Superior temporal gyrus (tissue), 1 donor: ENCODE data around the gene PDE4C.

ENCODE experiments used
- DNase-seq: peaks from one replicate; pipeline ENCODE4 v3.0.0-alpha.2; 2016; ENCODE audit errors: extremely low spot score

Gene PDE4C

DNA sequence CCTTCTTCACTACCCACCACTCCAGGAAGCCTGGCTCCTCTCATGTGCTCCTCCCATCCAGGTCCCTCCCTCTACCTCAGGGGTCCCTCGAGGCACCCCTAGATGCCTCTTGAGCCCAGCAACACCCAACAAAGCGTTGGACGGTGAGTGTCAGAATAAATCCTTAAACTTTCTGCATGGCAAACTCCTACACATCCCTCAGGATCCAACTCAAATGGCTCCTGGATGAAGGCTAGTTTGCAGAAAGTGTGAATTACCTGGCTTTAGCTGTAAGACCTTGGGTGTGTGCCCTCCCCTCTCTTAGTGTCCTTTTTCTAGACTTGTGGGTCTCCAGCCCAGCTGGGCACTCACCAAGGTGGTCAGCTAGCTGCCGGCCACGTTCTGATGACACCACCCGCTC lies 27.9 kb downstream of the PDE4C start:
- DNase-seq, result no peak

DNA sequence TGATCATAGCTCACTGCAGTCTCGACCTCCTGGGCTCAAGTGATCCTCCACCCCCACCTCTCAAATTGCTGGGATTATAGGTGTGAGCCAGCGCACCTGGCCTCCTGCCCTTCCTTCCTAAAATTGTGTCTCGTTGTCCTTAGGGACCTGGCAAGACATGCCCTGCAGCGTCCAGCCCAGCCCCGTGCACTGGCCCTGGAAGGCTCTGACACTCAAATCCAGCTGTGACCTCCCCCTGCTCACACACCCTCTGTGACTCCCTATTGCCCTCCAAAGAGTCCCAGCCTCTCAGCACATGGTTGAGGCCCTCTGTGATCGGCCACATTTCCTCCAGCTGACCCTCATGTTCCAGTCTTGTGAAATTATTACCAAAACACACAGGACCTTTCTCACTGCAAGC lies 28.3 kb downstream of the PDE4C start:
- DNase-seq, result no peak

DNA sequence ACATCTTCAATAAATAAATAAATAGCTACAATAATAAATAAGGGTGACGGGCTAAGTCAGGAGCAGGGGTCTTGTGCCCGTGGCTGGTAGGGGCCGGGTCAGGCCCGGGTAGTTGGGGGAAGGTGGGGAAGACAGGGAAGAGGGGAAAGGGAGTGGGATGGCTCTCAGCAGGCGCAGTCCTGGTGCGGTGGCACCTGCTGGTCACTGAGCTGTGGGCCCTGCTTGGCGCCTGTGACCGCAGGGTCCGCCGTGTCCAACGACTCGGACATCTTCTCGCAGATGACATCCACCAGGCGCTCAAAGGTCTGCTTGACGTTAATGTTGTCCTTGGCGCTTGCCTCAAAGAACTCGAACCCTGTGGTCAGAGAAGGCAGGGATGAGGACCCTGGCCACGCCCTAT lies 28.9 kb downstream of the PDE4C start:
- no peak for DNase-seq

DNA sequence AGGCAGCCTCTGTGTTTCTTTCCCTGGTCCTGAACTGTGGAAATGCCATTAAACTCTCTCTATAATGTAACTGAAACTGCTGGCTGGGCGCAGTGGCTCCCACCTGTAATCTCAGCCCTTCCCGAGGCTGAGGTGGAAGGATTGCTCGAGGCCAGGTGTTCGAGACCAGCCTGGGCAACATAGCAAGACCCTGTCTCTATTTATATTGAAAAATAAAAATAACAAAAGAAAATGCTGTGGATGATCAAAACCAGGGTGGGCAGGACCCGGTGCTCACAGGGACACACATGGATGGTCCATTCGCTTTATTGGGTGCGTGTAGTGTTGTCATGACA lies 29.8 kb downstream of the PDE4C start:
- no peak for DNase-seq

DNA sequence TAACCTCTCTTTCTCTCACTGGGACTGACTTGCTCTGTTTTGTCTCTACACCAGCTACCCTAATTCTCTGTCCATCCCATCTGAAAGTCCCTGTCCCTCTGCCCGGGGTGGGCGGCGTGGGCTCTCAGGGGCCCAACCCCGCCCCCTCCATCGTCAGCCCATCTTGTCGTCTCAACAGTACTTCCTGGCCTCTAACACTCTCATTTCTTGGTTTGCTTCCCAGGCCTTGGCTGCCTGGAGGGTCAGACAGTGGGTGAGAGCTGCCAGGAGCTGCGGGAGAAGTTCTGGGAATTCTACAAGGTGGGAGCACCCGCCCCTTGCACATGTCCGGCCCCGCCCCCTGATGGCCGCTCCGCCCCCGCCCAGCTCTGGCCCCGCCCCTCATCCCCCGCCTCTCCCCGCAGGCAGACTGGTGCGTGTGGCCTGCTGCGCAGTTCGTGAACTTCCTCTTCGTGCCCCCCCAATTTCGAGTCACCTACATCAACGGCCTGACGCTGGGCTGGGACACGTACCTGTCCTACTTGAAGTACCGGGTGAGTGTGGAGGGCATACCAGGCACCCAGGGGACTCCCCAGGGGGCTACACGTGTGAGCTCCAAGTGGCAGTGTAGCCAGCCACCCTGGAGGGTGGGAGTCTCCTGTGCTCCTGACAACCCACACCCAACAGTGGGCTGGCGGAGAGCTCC lies 31.5 kb downstream of the PDE4C start:
- DNase-seq, result no peak

DNA sequence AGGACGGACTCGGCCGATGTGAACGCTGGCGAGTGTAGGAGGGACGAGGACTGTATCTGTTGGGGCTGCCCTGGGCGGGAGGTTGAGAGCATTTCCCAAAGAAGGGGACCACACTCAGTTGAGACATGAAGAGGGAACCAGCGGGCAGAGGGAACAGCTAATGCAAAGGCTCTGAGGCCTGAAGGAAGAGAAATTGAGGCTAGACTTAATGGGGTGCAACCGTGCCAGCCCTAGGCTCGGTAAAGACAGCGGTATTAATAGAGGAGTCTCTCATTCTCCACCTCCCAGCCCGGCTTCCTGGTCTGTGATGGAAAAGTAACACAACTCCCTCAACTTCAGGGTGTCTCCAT lies 32.1 kb downstream of the PDE4C start:
- DNase-seq, result no peak

DNA sequence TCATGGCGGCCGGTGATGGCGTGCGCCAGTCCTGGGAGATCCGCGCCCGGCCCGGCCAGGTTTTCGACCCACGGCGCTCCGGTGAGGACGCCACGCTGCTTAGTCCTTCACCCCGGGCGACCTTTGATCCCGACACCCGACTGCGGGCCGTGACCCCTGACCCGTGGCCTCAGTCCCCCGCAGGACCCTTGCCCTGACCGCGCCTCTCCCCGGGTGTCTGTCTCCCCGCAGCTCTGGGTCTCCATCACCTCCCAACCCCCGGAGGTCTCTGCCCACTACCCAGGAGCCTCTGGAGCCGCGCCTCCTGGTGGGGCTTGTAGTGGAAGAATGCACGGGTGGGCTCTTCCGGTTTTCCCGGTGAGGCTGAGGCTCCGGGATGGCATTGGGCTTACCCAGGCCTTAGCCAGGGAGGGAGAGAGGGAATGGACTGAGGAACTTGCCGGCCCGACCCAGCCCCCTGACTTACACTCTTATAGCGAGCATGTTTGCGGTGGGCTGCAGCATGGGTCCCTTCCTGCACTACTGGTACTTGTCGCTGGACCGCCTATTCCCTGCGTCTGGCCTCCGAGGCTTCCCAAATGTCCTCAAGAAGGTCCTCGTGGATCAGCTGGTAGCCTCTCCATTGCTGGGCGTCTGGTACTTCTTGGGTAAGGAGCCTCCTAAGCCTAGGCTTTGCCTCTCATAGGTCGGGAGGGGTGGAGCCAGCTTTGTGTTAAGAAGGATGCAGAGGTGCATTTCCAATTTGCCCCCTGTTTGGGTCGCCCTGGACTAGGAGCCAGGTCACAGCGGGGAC lies 32.7 kb downstream of the PDE4C start:
- no peak for DNase-seq

DNA sequence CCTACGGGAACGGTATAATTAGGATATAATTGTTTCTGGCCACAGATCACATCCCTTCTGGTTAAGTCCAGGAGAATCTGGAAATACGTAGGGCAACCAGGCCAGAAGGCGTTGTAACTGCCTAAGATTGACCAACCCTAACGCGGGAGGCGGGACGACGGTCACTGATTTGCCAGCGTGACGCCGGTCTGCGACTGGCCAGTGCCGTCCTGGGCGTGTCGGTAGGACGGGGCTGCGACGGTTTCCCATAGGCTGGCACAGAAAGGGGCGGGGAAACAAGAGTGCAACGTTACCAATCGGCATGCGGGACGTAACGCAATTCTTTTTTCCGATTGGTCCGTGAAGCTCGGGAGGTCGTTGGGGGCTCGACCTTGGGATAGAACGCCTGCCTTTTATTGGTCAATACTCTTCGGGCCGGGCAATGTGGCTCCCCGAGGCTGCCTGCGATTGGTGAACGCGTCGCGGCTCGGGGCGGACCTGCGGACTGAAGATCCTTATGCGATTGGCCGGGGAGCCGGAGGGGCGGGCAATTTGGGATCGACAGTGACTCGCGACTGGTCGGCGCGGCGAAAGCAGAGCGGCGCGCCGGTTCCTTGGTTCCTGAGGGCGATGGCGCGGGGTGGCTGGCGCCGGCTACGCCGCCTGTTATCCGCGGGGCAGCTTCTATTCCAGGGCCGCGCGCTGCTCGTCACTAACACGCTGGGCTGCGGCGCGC lies 33.4 kb downstream of the PDE4C start, which contains the start of gene MPV17L2:
Gene MPV17L2 (plus strand): TSS at position 546 of the 715 bp plus-strand sequence. CDS start 64 bp downstream, at position 610.
- DNase-seq, result peak; percentile 100

DNA sequence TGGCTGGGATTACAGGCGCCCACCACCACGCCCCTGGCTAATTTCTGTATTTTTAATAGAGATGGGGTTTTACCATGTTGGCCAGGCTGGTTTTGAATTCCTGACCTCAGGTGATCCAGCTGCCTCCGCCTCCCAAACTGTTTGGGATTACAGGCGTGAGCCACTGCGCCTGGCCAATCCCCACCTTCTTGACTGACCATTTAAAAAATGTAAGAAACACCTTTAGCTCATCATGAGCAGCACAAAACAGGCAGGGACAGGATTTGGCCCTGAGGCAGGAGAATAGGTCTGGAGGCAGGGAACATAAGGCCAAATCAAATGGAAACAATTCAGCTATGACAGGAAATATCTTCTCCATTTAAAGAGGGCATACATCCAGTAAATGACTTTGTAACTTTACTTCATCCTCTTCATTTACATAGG lies 34.6 kb downstream of the PDE4C start:
- DNase-seq, result no peak

DNA sequence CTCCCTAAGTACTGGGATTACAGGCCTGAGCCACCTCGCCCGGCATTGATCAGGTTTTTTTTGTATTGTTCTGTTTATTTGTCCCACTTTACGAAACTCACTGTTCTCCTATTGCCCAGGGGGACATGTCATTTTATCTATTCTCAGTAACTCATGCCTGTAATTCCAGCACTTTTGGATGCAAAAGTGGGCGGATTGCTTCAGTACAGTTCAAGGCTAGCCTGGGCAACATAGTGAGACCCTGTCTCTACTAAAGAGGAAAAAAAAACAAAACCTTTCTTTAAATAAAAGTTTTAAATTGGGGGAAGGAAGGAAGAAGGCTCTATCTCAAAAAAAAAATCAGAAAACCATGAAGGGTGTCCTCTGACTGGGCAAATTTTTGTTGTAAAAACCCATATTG lies 36.0 kb downstream of the PDE4C start:
- no peak for DNase-seq

DNA sequence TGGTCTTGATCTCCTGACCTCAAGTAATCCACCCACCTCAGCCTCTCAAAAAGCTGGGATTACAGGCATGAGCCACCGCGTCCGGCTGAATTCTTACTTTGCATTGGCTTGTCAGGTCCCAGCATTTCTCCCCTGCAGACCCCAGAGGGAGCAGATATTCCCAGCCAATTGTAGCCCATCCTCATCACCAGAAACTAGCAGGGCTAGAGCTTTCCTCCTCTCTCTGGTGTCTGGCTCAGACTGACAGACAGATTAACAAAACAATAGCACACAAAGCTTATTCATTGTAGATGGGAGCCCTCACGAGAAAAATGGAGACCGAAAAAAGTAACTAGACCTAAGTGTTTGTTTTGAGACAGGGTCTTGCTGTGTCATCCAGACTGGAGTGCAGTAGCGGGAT lies 40.7 kb downstream of the PDE4C start:
- DNase-seq, result no peak

DNA sequence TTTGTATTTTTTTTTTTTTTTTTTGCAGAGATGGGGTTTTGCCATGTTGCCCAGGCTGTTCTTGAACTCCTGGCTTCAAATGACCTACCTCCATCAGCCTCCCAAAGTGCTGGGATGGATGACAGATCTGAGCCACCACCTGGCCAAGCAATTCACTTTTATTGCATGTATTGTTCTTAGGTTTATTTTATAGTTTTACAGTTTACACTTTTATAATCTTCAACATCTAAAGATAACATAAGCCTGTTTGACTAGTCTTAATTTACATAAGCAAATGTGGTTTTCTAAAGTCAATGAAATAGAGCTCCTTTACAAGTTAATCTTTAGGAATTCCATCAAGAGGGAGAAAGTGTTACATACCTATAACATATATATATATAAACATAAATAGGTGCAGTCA lies 42.7 kb downstream of the PDE4C start:
- DNase-seq, result no peak

DNA sequence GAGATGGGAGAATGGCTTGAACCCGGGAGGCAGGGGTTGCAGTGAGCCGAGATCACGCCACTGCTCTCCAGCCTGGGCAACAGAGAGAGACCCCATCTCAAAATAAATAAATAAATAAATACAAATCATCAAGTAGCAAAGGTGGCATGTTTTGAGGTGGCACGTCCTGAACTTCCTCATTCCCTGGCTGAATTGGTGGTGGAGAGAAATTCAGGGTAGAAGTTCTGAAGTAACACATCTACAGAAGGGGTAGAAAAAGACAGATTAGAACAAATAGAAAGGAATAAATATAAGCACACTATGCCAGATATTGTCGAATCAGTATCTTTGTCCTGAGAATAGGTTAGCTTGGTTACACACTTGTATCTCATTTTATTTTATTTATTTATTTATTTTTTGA lies 46.3 kb downstream of the PDE4C start:
- DNase-seq, result no peak

DNA sequence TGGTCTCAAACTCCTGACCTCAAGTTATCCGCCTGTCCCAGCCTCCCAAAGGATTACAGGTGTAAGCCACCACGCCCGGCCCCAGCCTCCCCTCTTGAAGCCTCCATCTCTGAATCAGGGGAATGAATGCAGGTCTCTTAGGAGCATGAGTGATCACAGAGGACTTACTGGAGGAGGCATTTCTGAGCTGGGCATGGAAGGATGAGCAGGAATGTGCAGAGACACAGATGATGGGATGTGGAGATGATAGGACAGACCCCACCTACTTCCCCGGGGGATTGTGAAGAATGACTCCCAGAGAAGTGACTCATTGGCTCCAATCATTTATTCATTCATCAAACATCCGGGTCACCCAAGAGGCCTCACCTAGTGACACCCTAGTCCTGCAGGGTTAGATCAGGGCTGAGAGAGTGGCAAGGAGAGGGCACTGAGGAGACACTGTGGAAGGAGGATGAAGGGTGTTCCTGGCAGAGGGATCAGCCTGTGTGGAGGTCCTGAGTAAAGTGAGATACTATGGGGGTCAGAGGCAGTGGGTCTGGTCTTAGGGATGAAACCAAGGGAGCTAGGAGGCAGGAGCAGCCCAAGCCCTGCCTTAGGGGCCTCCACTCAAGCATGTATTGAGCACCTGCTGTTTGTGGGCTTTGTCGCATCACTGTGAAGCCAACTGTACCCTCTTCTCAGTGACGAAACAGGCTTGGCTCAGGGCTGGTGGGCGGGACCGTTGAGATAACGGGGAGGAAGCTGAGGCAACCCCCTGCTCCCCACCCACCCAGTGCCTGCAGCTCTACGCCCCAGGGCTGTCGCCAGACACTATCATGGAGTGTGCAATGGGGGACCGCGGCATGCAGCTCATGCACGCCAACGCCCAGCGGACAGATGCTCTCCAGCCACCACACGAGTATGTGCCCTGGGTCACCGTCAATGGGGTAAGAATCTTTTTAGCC lies 49.6 kb downstream of the PDE4C start:
- no peak for DNase-seq

DNA sequence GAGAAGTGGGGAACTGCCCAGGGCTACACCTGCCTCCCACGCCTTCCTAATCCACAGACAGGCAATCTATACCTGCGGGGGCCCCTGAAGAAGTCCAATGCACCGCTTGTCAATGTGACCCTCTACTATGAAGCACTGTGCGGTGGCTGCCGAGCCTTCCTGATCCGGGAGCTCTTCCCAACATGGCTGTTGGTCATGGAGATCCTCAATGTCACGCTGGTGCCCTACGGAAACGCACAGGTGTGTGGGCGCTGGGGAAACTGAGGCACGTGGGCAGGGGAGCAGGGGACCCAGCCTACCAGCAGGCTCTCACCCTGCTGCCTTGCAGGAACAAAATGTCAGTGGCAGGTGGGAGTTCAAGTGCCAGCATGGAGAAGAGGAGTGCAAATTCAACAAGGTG lies 51.3 kb downstream of the PDE4C start:
- DNase-seq, result no peak
